ENCODE measurements around the gene RAB21. TPM values are rescaled to one million over a fixed set of nuclear protein-coding genes. Genes with fewer than 3 reads are reported as not detected.

The RAB21 gene
- total RNA-seq, 1 experiment from 2014 or later, result 53.0 TPM

DNA sequence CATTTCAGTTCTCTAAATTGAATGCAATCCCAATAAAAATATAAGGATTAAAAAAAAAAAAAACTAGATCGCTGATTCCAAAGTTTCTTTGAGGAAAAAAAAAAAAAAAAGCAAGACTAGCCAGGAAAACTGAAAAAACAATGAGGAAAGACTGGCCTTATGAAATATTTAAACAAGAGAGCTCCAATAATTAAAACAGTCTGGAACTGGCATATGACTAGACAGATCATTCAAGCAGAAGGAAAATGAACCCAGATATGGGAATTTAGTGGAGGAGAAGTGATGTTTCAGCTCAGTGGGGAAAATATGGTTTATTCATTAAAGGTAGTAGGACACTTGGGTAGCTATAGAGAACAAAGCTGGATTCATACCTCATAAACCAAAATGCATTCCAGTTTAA is 42.9 kb downstream of the RAB21 start:
- no peak for DNase-seq
- H3K9me3 Mint-ChIP-seq, result no peaks in the 10 kb centered on the region
- Histone ChIP-seq H3K4ac (ENCODE audit: low read depth, low read length) (no peak overlapping the region), H3K27me3 (ENCODE audit: insufficient read depth, low read length) (no peaks in the 10 kb centered on the region), H2BK120ac (ENCODE audit: low read depth, low read length, poor library complexity, severe bottlenecking) (no peak overlapping the region), H2BK15ac (ENCODE audit: low read depth, low read length) (no peak overlapping the region), H3K56ac (ENCODE audit: insufficient read length, low read depth, low read length) (no peak overlapping the region), H4K5ac (ENCODE audit: insufficient read length, low read depth, low read length) (no peak overlapping the region), H3K79me1 (ENCODE audit: insufficient read depth, low read depth, low read length, poor library complexity, severe bottlenecking) (no peaks in the 10 kb centered on the region), H3K9ac (ENCODE audit: extremely low read depth, insufficient read length, low read length) (no peak overlapping the region), H3K79me2 (ENCODE audit: insufficient read depth, low read length) (no peaks in the 10 kb centered on the region), H3T11ph (ENCODE audit: low read length) (no peak overlapping the region), H3K14ac (ENCODE audit: insufficient read depth, low read length) (no peak overlapping the region), H2AK5ac (ENCODE audit: insufficient read length, low read length) (no peak overlapping the region), H2BK12ac (ENCODE audit: insufficient read length, low read depth, low read length) (no peak overlapping the region), H4K8ac (replicated peaks; ENCODE audit: insufficient read length, low read depth, low read length) (no peak overlapping the region), H3K18ac (ENCODE audit: insufficient read length, low read depth, low read length) (no peak overlapping the region), H2BK20ac (ENCODE audit: low read depth, low read length, poor library complexity, severe bottlenecking) (no peak overlapping the region), H3K23me2 (ENCODE audit: insufficient read length, low read depth, low read length, poor library complexity, severe bottlenecking) (no peaks in the 10 kb centered on the region), H3K4me1 (ENCODE audit: insufficient read depth, low read length) (no peaks in the 10 kb centered on the region), H4K20me1 (ENCODE audit: control insufficient read depth, insufficient read depth, insufficient read length) (no peaks in the 10 kb centered on the region), H2BK5ac (ENCODE audit: insufficient read length, low read length) (no peak overlapping the region), H3K9me3 (ENCODE audit: control insufficient read depth, low read depth, low read length) (no peaks in the 10 kb centered on the region), H3K27ac (ENCODE audit: insufficient read length, low read depth, low read length) (no peak overlapping the region), H2AFZ (ENCODE audit: low read length) (no peak overlapping the region), H4K91ac (ENCODE audit: insufficient read length, low read depth, low read length) (no peak overlapping the region), H3K23ac (ENCODE audit: insufficient read length, low read depth, low read length) (no peak overlapping the region), H3K4me2 (ENCODE audit: insufficient read depth, insufficient read length, low read length) (no peak overlapping the region)
- no peaks in the 10 kb centered on the region for H3K27me3 Mint-ChIP-seq (ENCODE audit: low read depth)
- no peaks in the 10 kb centered on the region for H3K36me3 Mint-ChIP-seq (ENCODE audit: insufficient read depth in 1 of 3, low read depth in 3 of 3)
- H3K27ac Mint-ChIP-seq, result no peak overlapping the region
- no peak for TF ChIP-seq CTCF (conservative IDR thresholded peaks at IDR 0.05)
- H3K4me1 Mint-ChIP-seq, result peaks cover 0 to 6% of the 10 kb centered on the region in 2 experiments; a peak in 2 of 4 replicates
- no CpG with 5 or more reads among the region's 1 CpG for WGBS (ENCODE audit: extremely low coverage, insufficient read length, low lambda C conversion rate)
- H3K4me3 Mint-ChIP-seq, result no peak overlapping the region

All from H9 (cell line).